Breast epithelium (tissue), 3 donors: Measurements from ENCODE around the gene TTC27.

Experiments used
- CTCF ChIP-seq, 3 donors: fragments of 450-650 bp; IDR thresholded peaks; one replicate each; pipeline ENCODE4 v1.5.1; 2016 to 2017; ENCODE audit warnings: antibody characterized with exemption in 3 of 3, mild to moderate bottlenecking in 3 of 3, moderate library complexity in 3 of 3
- POLR2AphosphoS5 ChIP-seq, 3 donors: sonication (generic); formaldehyde crosslinking; IDR thresholded peaks; one replicate each; pipeline ENCODE4 v1.6.1; 2017; ENCODE audit warnings: antibody characterized with exemption in 3 of 3

GRCh38 chr2:32862269-32863055 lies 234.6 kb downstream of the TTC27 start:
- TF ChIP-seq CTCF (IDR thresholded peaks at IDR 0.05) (no peak), POLR2AphosphoS5 (IDR thresholded peaks at IDR 0.05) (no peak)
